IPS-20b (cell line): ENCODE results near the gene TMEM256.

Experiments
- H3K27ac ChIP-seq: one replicate; pipeline ENCODE4 v1.5.1; 2013; ENCODE audit warnings: low read length
- H3K27me3 ChIP-seq: 2 replicates; pipeline ENCODE4 v1.6.1; 2013; ENCODE audit warnings: mild to moderate bottlenecking, low read length, inconsistent platforms; ENCODE audit not compliant: insufficient read depth
- H3K36me3 ChIP-seq: 2 replicates; pipeline ENCODE4 v1.6.1; 2013; ENCODE audit warnings: low read depth, mild to moderate bottlenecking, inconsistent platforms, low read length, moderate library complexity; ENCODE audit not compliant: insufficient read depth
- H3K4me1 ChIP-seq: 2 replicates; pipeline ENCODE4 v1.6.1; 2013; ENCODE audit warnings: mild to moderate bottlenecking, control low read depth, inconsistent platforms, low read length, moderate library complexity; ENCODE audit not compliant: insufficient read depth
- H3K4me3 ChIP-seq: 2 replicates; pipeline ENCODE4 v1.5.1; 2013; ENCODE audit warnings: mild to moderate bottlenecking, low read length, inconsistent platforms
- H3K9ac ChIP-seq: 2 replicates; pipeline ENCODE4 v1.6.1; 2013; ENCODE audit warnings: low read depth, mild to moderate bottlenecking, inconsistent platforms, low read length, moderate library complexity
- H3K9me3 ChIP-seq: 2 replicates; pipeline ENCODE4 v1.6.1; 2013; ENCODE audit warnings: mild to moderate bottlenecking, low read depth, low read length, inconsistent platforms; ENCODE audit not compliant: insufficient read depth

TMEM256 gene

DNA sequence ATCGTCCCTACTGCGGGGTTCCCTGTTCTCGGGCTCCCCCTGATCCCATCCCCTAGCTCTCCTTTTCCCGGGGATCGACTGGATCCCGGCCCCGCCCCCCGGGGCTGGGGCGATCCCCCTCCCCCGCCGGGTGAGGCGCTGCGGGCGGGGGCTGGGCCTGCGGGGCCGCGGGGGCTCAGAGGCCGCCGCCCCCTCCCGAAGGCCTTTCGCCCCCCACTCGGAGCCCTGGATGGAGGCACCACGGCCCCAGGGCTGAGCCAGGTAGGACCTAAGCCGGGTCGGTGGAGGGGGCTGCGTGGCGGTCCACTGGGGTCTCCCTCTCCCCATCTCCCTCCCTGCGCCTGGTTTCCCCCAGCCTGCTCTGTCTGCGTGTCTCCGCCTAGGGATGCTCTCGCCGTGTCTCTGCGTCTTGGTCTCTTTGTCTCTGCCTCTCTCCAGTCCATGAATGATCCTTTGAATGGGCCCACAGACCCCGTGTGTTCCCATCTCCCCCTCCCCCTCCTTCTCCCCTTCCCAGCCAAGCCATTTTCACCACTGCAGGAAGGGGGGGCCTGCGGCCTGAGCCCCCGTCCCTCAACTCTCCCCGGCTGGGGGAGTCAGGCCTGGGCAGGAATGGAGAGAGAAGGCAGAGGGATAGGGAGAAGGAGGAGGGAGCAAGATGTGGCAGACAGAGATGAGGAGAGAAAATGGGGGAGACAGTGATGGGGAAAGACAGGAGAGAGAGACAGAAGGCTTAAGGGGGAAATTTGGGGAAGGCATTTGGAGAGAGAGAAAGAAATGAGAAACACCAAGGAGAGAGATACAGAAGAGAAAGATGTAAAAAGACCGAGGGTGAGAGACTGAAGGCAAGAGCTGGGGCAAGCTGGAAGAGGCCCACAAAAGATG, 1.7 kb upstream of the TMEM256 start:
- Histone ChIP-seq H3K9ac (peak overlapping the region; percentile 83; the same call in 1 of the 2 replicates), H3K4me1 (peaks cover 8% of the 10 kb centered on the region; the same call in 1 of the 2 replicates), H3K27me3 (no peaks in the 10 kb centered on the region), H3K27ac (no peak overlapping the region), H3K4me3 (peak overlapping the region; percentile 89), H3K9me3 (no peaks in the 10 kb centered on the region), H3K36me3 (peaks cover 19% of the 10 kb centered on the region)

DNA sequence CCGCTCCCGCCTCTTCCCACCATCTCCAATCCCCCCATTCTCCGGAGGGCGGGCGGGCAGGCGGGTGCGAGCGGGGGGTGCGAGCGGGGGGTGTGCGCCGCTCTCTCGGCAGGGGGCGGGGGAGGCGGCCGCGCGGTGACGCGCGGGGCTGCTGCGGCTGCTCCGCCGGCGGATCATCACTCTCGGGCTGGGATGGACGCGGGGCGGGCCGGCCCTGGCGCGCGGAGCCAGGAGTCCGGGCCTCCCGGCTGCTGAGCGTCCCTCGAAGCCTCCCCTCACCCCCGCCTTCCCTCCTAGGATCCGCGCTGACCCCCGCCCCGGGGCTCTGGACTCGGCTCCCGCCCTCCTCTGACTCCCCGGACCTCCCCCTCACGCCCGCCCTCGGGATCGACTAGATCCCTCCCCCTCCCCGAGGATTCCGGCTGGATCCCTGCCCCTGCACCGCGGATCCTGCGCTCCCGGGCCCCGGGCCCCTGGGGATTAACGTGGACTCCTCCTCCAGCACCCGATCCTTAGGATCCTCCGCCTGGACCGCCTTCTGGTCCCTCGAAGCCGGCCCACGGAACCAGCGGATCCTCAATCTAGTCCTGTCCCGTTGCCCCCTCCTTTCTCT, 946 bp upstream of the TMEM256 start:
- Histone ChIP-seq H3K9me3 (no peaks in the 10 kb centered on the region), H3K36me3 (peaks cover 13% of the 10 kb centered on the region), H3K27ac (no peak overlapping the region), H3K4me3 (peak overlapping the region; percentile 89), H3K9ac (peak overlapping the region; percentile 83; the same call in 1 of the 2 replicates), H3K27me3 (no peaks in the 10 kb centered on the region), H3K4me1 (peaks cover 8% of the 10 kb centered on the region; the same call in 1 of the 2 replicates)

DNA sequence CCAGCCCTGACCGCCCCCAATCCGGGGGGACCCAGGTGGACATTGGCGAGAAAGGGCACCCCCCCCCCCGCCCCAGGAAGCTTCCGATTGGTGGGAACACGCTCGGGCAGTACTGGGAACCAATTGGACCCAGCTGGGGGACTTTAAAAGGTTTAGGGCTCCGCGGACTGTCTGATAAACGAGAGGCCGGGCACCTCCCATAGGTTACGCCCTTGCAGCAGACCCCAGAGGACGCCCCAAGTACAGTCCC, 245 bp downstream of the TMEM256 start:
- Histone ChIP-seq H3K9me3 (no peaks in the 10 kb centered on the region), H3K4me3 (peak overlapping the region; percentile 89), H3K4me1 (peaks cover 8% of the 10 kb centered on the region; the same call in 1 of the 2 replicates), H3K27me3 (no peaks in the 10 kb centered on the region), H3K27ac (peak overlapping the region; percentile 75), H3K36me3 (peaks cover 1% of the 10 kb centered on the region; the same call in 1 of the 2 replicates), H3K9ac (peak overlapping the region; percentile 76; the same call in 1 of the 2 replicates)

DNA sequence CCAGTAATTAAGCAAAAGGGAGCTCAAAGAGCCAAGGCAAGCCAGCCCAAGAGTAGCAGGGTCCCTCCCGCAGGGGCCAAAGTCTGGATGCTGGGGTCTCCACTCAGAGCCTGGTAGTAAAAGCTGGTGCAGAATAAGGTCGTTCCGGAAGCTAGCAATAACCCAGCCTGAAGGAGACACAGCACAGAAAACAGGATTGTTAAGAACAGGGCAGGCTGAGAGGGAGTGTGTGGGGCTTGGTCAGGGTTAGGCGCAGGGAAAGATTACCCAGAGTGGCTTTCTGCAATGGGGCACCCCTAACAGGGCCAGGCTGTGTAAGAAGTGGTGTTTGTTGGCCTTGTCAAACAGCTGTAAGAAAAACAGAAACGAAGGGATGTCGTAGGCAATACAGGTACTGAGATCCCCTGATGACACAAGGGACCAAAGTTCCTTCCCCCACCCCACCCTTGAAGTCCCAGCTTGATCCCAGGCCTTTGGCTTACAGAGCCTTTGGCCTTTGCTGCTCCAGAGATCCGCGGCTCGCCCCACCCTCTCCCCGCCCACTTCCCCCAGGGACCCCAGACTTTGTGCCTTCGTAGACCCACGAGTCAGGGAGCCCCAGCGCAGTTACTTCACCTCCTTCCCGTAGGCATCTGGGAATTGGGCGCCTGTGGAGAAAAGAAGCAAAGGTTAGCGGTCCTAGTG, 712 bp downstream of the TMEM256 start:
- no peaks in the 10 kb centered on the region for H3K27me3 ChIP-seq
- no peaks in the 10 kb centered on the region for H3K9me3 ChIP-seq
- H3K4me1 ChIP-seq = peaks cover 8% of the 10 kb centered on the region; the same call in 1 of the 2 replicates
- no peaks in the 10 kb centered on the region for H3K36me3 ChIP-seq
- peak overlapping the region; percentile 75 for H3K27ac ChIP-seq
- H3K4me3 ChIP-seq = peak overlapping the region; percentile 89
- peak overlapping the region; percentile 76; the same call in 1 of the 2 replicates for H3K9ac ChIP-seq

DNA sequence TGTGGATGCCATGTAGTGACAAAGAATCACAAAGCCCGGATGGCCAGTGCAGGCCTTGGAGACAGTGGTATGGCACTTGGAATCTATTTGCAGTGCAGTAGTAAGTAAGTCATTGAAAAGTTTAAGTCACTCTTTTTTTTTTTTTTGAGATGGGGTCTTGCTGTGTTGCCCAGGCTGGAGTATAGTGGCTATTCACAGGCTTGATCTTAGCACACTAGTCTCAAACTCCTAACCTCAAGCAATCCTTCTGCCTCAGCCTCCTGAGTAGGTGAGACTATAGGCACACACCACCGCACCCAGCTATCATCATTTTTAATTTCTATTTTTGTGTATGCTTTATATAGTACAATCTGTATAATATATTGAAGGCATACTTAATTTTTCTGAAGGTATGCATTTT, 5.3 kb downstream of the TMEM256 start:
- H3K27ac ChIP-seq = no peak overlapping the region
- H3K36me3 ChIP-seq = no peaks in the 10 kb centered on the region
- no peak overlapping the region for H3K4me3 ChIP-seq
- H3K9ac ChIP-seq = no peak overlapping the region
- no peaks in the 10 kb centered on the region; the same call in 1 of the 2 replicates for H3K27me3 ChIP-seq
- peaks cover 4% of the 10 kb centered on the region; the same call in 1 of the 2 replicates for H3K4me1 ChIP-seq
- H3K9me3 ChIP-seq = no peaks in the 10 kb centered on the region

DNA sequence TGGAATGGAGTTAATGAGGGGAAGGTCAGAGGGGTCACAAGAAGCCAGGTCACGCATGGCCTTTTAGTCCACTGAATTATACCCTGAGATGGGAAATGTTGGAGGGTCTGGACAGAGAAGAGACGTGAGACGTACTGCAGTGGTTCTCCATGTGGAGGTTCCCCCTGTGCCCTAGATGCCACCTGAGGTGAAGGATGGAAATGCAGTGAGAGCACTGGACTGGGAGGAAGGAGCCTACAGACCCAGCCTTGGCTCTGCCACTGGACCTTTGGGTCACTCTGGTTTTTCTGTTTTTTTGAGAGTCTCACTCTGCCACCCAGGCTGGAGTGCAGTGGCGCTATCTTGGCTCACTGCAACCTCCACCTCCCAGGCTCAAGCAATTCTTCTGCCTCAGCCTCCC, 7.8 kb downstream of the TMEM256 start:
- Histone ChIP-seq H3K9ac (no peak overlapping the region), H3K27ac (no peak overlapping the region), H3K4me3 (no peak overlapping the region), H3K9me3 (no peaks in the 10 kb centered on the region), H3K36me3 (peaks cover 13% of the 10 kb centered on the region; the same call in 1 of the 2 replicates), H3K4me1 (no peaks in the 10 kb centered on the region), H3K27me3 (no peaks in the 10 kb centered on the region; the same call in 1 of the 2 replicates)

DNA sequence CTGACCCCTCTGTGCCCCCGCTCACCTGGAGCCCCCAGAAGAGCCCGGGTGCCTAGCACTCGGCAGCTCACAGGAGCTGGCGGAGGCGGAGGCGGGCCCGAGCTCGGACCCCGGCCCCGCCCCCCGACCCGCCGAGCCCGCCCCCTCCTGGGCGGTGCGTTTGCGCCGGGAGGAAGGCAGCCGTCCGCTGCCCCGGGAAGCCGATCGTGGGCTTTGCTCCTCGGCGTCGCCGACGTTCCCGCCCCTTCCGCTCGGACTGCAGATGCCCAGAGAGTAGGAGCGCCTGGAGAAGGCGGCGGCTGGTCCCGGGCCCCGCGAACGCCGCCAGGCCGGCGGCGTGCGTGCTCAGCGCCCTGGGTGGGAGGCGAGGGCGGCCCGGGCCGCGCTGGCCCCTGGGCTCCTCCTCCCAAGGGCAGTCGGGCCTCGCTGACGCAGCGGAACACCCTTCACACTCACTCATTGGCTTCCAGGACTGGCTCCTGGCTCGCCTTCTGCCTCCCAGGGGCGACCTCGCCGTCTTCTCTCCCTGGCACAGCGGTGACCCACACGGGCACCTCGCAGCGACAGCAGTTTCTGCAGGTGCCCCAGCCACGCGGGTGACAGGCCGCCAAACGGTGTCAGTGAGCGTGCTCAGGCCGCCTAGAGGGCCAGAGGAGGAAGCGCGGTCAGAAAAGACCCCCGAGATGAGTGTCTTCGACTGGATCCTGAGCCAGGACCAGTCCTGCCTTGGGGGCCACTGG, 9.3 kb downstream of the TMEM256 start, which contains the start of gene PLSCR3:
Gene PLSCR3 (minus strand): TSS at position 74 of the 740 bp plus-strand sequence. CDS start 415 bp downstream, outside the sequence.
- H3K9me3 ChIP-seq = no peaks in the 10 kb centered on the region
- H3K4me1 ChIP-seq = no peaks in the 10 kb centered on the region
- peak within 1 kb of the TSS; percentile 93 for H3K4me3 ChIP-seq
- no peak within 1 kb of the TSS for H3K27ac ChIP-seq
- H3K9ac ChIP-seq = peak within 1 kb of the TSS; percentile 75
- H3K36me3 ChIP-seq = peaks cover 28% of the 10 kb centered on the region; the same call in 1 of the 2 replicates
- no peaks in the 10 kb centered on the region; the same call in 1 of the 2 replicates for H3K27me3 ChIP-seq

DNA sequence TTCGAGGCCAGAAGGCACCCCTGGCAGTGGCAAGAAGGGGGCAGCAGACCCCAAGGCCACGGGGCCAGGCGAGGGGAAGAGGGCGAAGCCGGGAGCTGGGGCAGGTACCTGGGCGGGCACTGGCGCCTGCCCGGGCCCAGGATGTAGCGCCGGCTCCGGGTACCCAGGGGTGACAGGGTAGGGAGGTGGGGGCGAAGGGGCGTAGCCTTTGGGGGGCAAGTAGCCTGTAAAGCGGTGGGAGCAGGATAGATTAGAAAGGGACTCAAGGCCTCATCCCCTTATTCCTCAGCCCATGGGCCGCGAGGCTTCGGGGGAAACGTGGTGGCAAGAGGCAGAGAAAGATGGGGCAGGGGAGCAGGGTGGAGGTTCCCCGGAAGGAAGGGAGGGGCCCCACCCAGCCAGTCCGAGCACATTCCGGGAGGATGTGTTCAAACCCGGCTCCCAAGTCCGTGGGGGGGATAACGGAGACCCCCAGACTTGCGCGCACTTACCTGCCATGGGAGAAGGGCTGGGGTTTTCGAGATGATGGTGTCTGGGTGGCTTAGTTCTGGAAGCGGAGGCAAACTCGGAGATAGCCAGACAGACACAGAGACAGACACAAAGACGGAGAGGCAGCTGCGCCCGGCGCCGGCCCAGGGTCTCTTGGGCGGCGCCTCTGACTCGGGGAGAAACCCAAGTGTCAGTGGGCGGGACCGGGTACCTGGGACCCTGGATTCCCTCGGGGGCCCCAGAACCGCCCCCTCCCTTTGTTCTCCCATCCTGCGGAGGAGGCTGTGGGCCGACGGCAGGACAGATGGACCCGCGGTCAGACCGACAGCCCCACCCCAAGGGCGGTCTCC, 10.1 kb downstream of the TMEM256 start:
- H3K9ac ChIP-seq = peak overlapping the region; percentile 75; the same call in 1 of the 2 replicates
- H3K4me3 ChIP-seq = peak overlapping the region; percentile 93
- H3K27me3 ChIP-seq = no peaks in the 10 kb centered on the region; the same call in 1 of the 2 replicates
- H3K9me3 ChIP-seq = no peaks in the 10 kb centered on the region
- no peak overlapping the region for H3K27ac ChIP-seq
- H3K36me3 ChIP-seq = peaks cover 36% of the 10 kb centered on the region; the same call in 1 of the 2 replicates
- H3K4me1 ChIP-seq = no peaks in the 10 kb centered on the region

DNA sequence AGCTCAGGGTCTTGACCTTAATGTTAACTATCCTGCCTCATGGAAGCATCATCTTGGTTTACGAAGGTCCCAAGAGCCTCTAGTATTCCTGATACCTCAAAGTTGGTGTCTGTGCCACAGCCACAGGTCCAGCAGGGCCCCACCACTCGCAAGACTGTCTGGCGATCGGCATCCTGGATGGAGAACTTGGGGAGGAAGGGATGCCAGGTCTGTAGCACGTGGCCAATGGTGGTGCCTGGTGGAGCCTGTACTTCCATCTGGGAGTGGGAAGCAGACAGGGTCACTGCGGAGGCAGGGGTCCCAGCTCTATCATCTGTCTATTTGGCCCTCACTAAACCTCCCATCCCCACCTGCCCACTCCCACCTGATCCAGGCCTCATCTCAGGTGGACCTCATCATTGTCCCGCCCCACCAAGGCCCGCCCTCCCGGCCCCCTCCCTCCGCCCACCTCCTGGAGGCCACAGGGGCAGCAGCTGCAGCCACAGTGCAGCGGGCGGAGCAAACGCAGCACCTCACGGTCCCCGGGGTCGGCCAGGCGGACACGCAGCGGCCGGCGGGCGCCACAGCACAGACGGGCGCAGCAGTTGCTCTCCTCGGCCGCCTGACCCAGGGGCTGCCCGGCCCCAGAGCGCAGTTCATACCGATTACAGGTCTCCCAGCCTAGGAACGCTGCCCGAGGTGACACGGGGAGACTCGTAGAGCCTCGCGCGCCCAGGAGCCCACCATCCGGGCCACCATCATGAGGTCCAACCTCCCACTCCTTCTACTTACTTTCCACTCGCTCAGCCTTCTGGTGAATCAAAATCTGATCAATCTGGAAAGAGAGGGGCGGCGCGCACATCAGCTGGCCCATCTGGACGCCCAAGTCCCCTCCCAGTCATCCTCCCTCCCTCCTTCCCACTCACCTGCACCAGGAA, 10.9 kb downstream of the TMEM256 start:
- Histone ChIP-seq H3K9me3 (no peaks in the 10 kb centered on the region), H3K27ac (no peak overlapping the region), H3K4me1 (no peaks in the 10 kb centered on the region), H3K27me3 (no peaks in the 10 kb centered on the region; the same call in 1 of the 2 replicates), H3K36me3 (peaks cover 42% of the 10 kb centered on the region; the same call in 1 of the 2 replicates), H3K4me3 (peak overlapping the region; percentile 93), H3K9ac (peak overlapping the region; percentile 75)

DNA sequence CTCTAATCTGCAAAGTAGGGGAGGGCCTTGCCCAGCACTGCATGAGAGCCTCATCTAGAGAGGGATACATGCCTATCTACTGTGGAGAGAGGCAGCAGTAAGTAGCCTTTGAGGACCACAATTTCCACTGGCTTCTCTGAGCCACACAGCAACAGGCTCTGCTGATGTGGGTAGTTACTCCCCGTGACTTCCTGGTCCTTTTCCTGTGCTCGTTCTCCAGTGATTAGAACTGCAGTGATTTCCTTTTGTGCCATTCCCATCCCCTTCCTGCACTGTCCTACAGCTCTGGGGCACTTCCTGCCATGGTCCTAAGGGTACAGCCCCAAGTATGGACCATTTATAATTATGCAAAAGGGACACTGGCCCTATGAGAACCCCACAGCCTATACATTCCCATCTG, 12.6 kb downstream of the TMEM256 start:
- H3K27ac ChIP-seq = no peak overlapping the region
- H3K9ac ChIP-seq = no peak overlapping the region
- H3K4me1 ChIP-seq = no peaks in the 10 kb centered on the region
- H3K4me3 ChIP-seq = no peak overlapping the region
- H3K36me3 ChIP-seq = peaks cover 42% of the 10 kb centered on the region
- H3K27me3 ChIP-seq = no peaks in the 10 kb centered on the region; the same call in 1 of the 2 replicates
- no peaks in the 10 kb centered on the region for H3K9me3 ChIP-seq
